ENCODE results near the gene IL7R.

DNA sequence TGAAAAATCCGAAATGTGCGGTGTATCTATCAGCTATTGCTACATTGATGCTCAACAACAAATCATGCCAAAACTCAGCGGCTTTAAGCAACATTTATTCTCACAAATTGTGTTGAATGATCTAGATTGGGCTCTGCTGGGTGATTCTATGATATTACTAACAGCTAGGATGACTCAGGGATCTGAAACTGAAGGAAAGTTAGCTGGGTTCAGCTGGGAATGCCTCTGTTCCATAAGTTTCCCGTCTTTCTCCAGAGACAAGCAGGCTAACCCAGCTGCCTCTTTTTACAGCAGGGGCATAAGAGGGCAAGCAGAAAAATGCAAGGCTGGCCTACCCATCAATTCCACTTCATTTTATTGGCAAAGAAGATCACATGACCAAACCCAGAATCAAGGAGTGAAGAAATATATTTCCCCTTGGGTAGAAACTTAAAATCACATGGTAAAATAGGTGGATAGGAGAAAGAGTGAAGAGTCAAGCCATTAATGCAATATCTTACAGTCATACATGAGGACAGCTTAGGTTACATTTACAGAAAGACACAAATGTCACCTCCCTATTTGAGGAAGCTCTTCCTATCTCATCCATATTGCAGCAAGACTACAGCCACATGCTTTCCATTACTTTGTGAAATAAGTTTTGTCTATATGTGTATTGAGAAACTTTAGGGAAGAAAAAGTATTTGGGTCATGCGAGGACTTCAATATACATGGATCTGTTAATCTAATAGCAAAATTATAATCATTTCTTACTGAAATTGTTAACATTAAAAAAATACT is 30.8 kb downstream of the IL7R start:
- TF ChIP-seq EP300 (IDR thresholded peaks at IDR 0.05): no peak
- TF ChIP-seq POLR2A (IDR thresholded peaks at IDR 0.05): no peak
- TF ChIP-seq, protein P1, sequence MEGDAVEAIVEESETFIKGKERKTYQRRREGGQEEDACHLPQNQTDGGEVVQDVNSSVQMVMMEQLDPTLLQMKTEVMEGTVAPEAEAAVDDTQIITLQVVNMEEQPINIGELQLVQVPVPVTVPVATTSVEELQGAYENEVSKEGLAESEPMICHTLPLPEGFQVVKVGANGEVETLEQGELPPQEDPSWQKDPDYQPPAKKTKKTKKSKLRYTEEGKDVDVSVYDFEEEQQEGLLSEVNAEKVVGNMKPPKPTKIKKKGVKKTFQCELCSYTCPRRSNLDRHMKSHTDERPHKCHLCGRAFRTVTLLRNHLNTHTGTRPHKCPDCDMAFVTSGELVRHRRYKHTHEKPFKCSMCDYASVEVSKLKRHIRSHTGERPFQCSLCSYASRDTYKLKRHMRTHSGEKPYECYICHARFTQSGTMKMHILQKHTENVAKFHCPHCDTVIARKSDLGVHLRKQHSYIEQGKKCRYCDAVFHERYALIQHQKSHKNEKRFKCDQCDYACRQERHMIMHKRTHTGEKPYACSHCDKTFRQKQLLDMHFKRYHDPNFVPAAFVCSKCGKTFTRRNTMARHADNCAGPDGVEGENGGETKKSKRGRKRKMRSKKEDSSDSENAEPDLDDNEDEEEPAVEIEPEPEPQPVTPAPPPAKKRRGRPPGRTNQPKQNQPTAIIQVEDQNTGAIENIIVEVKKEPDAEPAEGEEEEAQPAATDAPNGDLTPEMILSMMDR (IDR thresholded peaks at IDR 0.05): no peak
